Stimulated activated effector memory CD8-positive, alpha-beta T cell treated with anti-CD3 and anti-CD28 coated beads, Interleukin-12 subunit alpha, Interleukin-12 subunit beta, amount 100 ng/mL, for 72 hours (primary cell): ENCODE results near the gene FBXL3.
"Not testable (repeated sequence)": the region's sequence is repeated elsewhere in the genome, so short reads cannot be mapped to it uniquely, and the experiment has no call there.

Experiments used
- ATAC-seq: fragments of 150-1000 bp; cut with Tn5 transposase; 2 replicates; pipeline ENCODE4 v1.10.0; 2021
- DNase-seq, 2 donors: peaks; one replicate each; pipeline ENCODE4 v3.0.0; 2021 to 2022; ENCODE audit warnings: low spot score in 2 of 2
- H3K27ac Mint-ChIP-seq: one replicate; pipeline ENCODE4 v1.8.0; 2022; ENCODE audit warnings: mild to moderate bottlenecking, mixed read lengths
- H3K36me3 Mint-ChIP-seq: one replicate; pipeline ENCODE4 v1.8.0; 2022; ENCODE audit warnings: mild to moderate bottlenecking, mixed read lengths
- H3K4me1 Mint-ChIP-seq: one replicate; pipeline ENCODE4 v1.8.0; 2022; ENCODE audit warnings: mixed read lengths
- H3K4me3 Mint-ChIP-seq: one replicate; pipeline ENCODE4 v1.8.0; 2022; ENCODE audit warnings: mild to moderate bottlenecking, mixed read lengths
- H3K9me3 Mint-ChIP-seq: one replicate; pipeline ENCODE4 v1.8.0; 2022; ENCODE audit warnings: mixed read lengths

FBXL3 gene

GRCh38 chr13:77009719-77010118 is 17.2 kb downstream of the FBXL3 start:
- H3K9me3 Mint-ChIP-seq, DNase-seq, H3K4me3 Mint-ChIP-seq, ATAC-seq: not testable (repeated sequence)
- Mint-ChIP-seq H3K36me3 (peaks cover 94% of the 10 kb centered on the region), H3K27ac (peak overlapping the region; percentile 58), H3K4me1 (peaks cover 30% of the 10 kb centered on the region)

GRCh38 chr13:77009011-77009410 is 17.9 kb downstream of the FBXL3 start:
- peak; percentile 98 for ATAC-seq
- Mint-ChIP-seq H3K36me3 (peaks cover 94% of the 10 kb centered on the region), H3K9me3 (no peaks in the 10 kb centered on the region), H3K4me1 (peaks cover 24% of the 10 kb centered on the region), H3K27ac (peak overlapping the region; percentile 58), H3K4me3 (no peak overlapping the region)
- DNase-seq = no peak

- H3K4me1 Mint-ChIP-seq = peaks cover 17% of the 10 kb centered on the region
Measured at GRCh38 chr13:77008337-77008736, 18.6 kb downstream of the FBXL3 start.

GRCh38 chr13:77002590-77003190 is 24.3 kb downstream of the FBXL3 start:
- H3K4me3 Mint-ChIP-seq = no peak overlapping the region
- H3K27ac Mint-ChIP-seq = no peak overlapping the region
- DNase-seq (no peak), ATAC-seq (no peak)
- peaks cover 82% of the 10 kb centered on the region for H3K36me3 Mint-ChIP-seq
- H3K4me1 Mint-ChIP-seq = no peaks in the 10 kb centered on the region
- H3K9me3 Mint-ChIP-seq = no peaks in the 10 kb centered on the region

More at GRCh38 chr13:77008337-77008736, 18.6 kb downstream of the FBXL3 start:
- peak overlapping the region; percentile 58 for H3K27ac Mint-ChIP-seq
- DNase-seq, H3K9me3 Mint-ChIP-seq, H3K4me3 Mint-ChIP-seq: not testable (repeated sequence)
- H3K36me3 Mint-ChIP-seq = peaks cover 94% of the 10 kb centered on the region
- peak; percentile 55 for ATAC-seq

- ATAC-seq = no peak
Measured at GRCh38 chr13:77001963-77002587, 24.9 kb downstream of the FBXL3 start.

GRCh38 chr13:77001540-77001939 is 25.4 kb downstream of the FBXL3 start:
- no peak overlapping the region for H3K27ac Mint-ChIP-seq
- DNase-seq (no peak), ATAC-seq (no peak)
- no peaks in the 10 kb centered on the region for H3K9me3 Mint-ChIP-seq
- no peaks in the 10 kb centered on the region for H3K4me1 Mint-ChIP-seq
- no peak overlapping the region for H3K4me3 Mint-ChIP-seq
- peaks cover 80% of the 10 kb centered on the region for H3K36me3 Mint-ChIP-seq

More at GRCh38 chr13:77001963-77002587, 24.9 kb downstream of the FBXL3 start:
- H3K4me1 Mint-ChIP-seq = no peaks in the 10 kb centered on the region
- DNase-seq = no peak
- no peaks in the 10 kb centered on the region for H3K9me3 Mint-ChIP-seq
- peaks cover 82% of the 10 kb centered on the region for H3K36me3 Mint-ChIP-seq
- no peak overlapping the region for H3K27ac Mint-ChIP-seq
- H3K4me3 Mint-ChIP-seq = no peak overlapping the region

GRCh38 chr13:77000475-77000874 is 26.5 kb downstream of the FBXL3 start:
- no peak overlapping the region for H3K27ac Mint-ChIP-seq
- H3K36me3 Mint-ChIP-seq = peaks cover 83% of the 10 kb centered on the region
- ATAC-seq (no peak), DNase-seq (no peak)
- no peaks in the 10 kb centered on the region for H3K9me3 Mint-ChIP-seq
- H3K4me3 Mint-ChIP-seq = no peak overlapping the region
- H3K4me1 Mint-ChIP-seq = no peaks in the 10 kb centered on the region

GRCh38 chr13:76994281-76994680 is 32.7 kb downstream of the FBXL3 start:
- peaks cover 55% of the 10 kb centered on the region for H3K36me3 Mint-ChIP-seq
- no peak for ATAC-seq
- no peaks in the 10 kb centered on the region for H3K9me3 Mint-ChIP-seq
- peak overlapping the region; percentile 91 for H3K4me3 Mint-ChIP-seq
- peak in 1 of 2 donors; percentile 32 for DNase-seq
- peaks cover 42% of the 10 kb centered on the region for H3K4me1 Mint-ChIP-seq
- H3K27ac Mint-ChIP-seq = no peak overlapping the region

GRCh38 chr13:76993473-76993872 is 33.5 kb downstream of the FBXL3 start:
- H3K4me3 Mint-ChIP-seq = peak overlapping the region; percentile 91
- ATAC-seq (no peak), DNase-seq (no peak)
- H3K4me1 Mint-ChIP-seq = peaks cover 42% of the 10 kb centered on the region
- H3K36me3 Mint-ChIP-seq = peaks cover 49% of the 10 kb centered on the region
- no peak overlapping the region for H3K27ac Mint-ChIP-seq
- no peaks in the 10 kb centered on the region for H3K9me3 Mint-ChIP-seq

GRCh38 chr13:76993021-76993420 is 33.9 kb downstream of the FBXL3 start:
- no peak for ATAC-seq
- Mint-ChIP-seq H3K36me3 (peaks cover 44% of the 10 kb centered on the region), H3K4me1 (peaks cover 42% of the 10 kb centered on the region), H3K4me3 (peak overlapping the region; percentile 91), H3K9me3 (no peaks in the 10 kb centered on the region), H3K27ac (peak overlapping the region; percentile 99)
- peak in 1 of 2 donors; percentile 45 for DNase-seq

GRCh38 chr13:76992548-76993001 is 34.4 kb downstream of the FBXL3 start:
- Mint-ChIP-seq H3K9me3 (no peaks in the 10 kb centered on the region), H3K27ac (peak overlapping the region; percentile 99), H3K36me3 (peaks cover 40% of the 10 kb centered on the region), H3K4me3 (peak overlapping the region; percentile 91), H3K4me1 (peaks cover 42% of the 10 kb centered on the region)
- DNase-seq (peak in 1 of 2 donors; percentile 51), ATAC-seq (no peak)

- H3K27ac Mint-ChIP-seq = peak within 1 kb of the TSS; percentile 99
- peaks cover 34% of the 10 kb centered on the region for H3K36me3 Mint-ChIP-seq
- peaks cover 42% of the 10 kb centered on the region for H3K4me1 Mint-ChIP-seq
- H3K9me3 Mint-ChIP-seq = no peaks in the 10 kb centered on the region
- peak; percentile 83 to 94 for DNase-seq
- H3K4me3 Mint-ChIP-seq = peak within 1 kb of the TSS; percentile 91
- peak; percentile 92 for ATAC-seq
Measured at GRCh38 chr13:76991796-76992547, 35.0 kb downstream of the FBXL3 start, which contains the start of gene CLN5. Gene CLN5, plus strand, starts transcription at chr13:76992081. Its CDS starts 18 bp downstream, at chr13:76992099.

GRCh38 chr13:76991432-76991795 is 35.5 kb downstream of the FBXL3 start:
- Mint-ChIP-seq H3K4me1 (peaks cover 44% of the 10 kb centered on the region), H3K9me3 (no peaks in the 10 kb centered on the region), H3K4me3 (peak overlapping the region; percentile 91), H3K36me3 (peaks cover 30% of the 10 kb centered on the region), H3K27ac (peak overlapping the region; percentile 99)
- DNase-seq = peak; percentile 58 to 91
- ATAC-seq = peak; percentile 93

- H3K4me1 Mint-ChIP-seq = peaks cover 14% of the 10 kb centered on the region
- H3K36me3 Mint-ChIP-seq = no peaks in the 10 kb centered on the region
- H3K4me3 Mint-ChIP-seq = no peak overlapping the region
- ATAC-seq (no peak), DNase-seq (no peak)
- no peak overlapping the region for H3K27ac Mint-ChIP-seq
- H3K9me3 Mint-ChIP-seq = no peaks in the 10 kb centered on the region
Measured at GRCh38 chr13:76983676-76984075, 43.3 kb downstream of the FBXL3 start.

- no peaks in the 10 kb centered on the region for H3K9me3 Mint-ChIP-seq
- no peak overlapping the region for H3K27ac Mint-ChIP-seq
- no peaks in the 10 kb centered on the region for H3K36me3 Mint-ChIP-seq
- no peak for DNase-seq
- H3K4me1 Mint-ChIP-seq = peaks cover 14% of the 10 kb centered on the region
- ATAC-seq = no peak
- H3K4me3 Mint-ChIP-seq = no peak overlapping the region
Measured at GRCh38 chr13:76982061-76982460, 44.9 kb downstream of the FBXL3 start.
